GM19468 (cell line): ENCODE data around the gene LHX4.

Source experiments
- ATAC-seq: cut with Tn5 transposase; IDR thresholded peaks from one replicate; pipeline ENCODE4 v1.9.1; 2021; ENCODE audit warnings: mild to moderate bottlenecking, moderate library complexity, moderate number of reproducible peaks; ENCODE audit not compliant: unreplicated experiment; ENCODE audit errors: extremely low read depth

Gene LHX4

GRCh38 chr1:180288940-180289339, 58.9 kb downstream of the LHX4 start:
- ATAC-seq: no peak

- ATAC-seq: no peak
These were observed 60.4 kb downstream of the LHX4 start for GRCh38 chr1:180290265-180291001.

- no peak for ATAC-seq
These were observed 60.9 kb downstream of the LHX4 start for GRCh38 chr1:180291004-180291403.

- ATAC-seq: no peak
These were observed 64.6 kb downstream of the LHX4 start for GRCh38 chr1:180294711-180295110.

GRCh38 chr1:180295999-180296398, 65.9 kb downstream of the LHX4 start:
- no peak for ATAC-seq

- ATAC-seq: no peak
These were observed 69.6 kb downstream of the LHX4 start for GRCh38 chr1:180299479-180300221.

- ATAC-seq: no peak
These were observed 71.2 kb downstream of the LHX4 start for GRCh38 chr1:180301135-180301742.

GRCh38 chr1:180309338-180309737, 79.3 kb downstream of the LHX4 start:
- no peak for ATAC-seq

- ATAC-seq: no peak
These were observed 80.0 kb downstream of the LHX4 start for GRCh38 chr1:180310095-180310494.

GRCh38 chr1:180311011-180311730, 81.1 kb downstream of the LHX4 start:
- no peak for ATAC-seq

GRCh38 chr1:180312926-180313325, 82.9 kb downstream of the LHX4 start:
- no peak for ATAC-seq

- no peak for ATAC-seq
These were observed 97.0 kb downstream of the LHX4 start for GRCh38 chr1:180327089-180327488.
